Measurements from ENCODE around the gene TCF12.
A peak's percentile ranks its signal among the peaks of the same experiment; 100 is the strongest.

Gene TCF12

GRCh38 chr15:56871867-56872266, 46.6 kb upstream of the TCF12 start:
- Histone ChIP-seq H3K27me3 (ENCODE audit: insufficient read depth, low read length) (no peaks in the 10 kb centered on the region), H3K9ac (ENCODE audit: low read length) (peak overlapping the region; percentile 7; the same call in 1 of the 2 replicates), H3K36me3 (ENCODE audit: insufficient read depth, low read length) (no peaks in the 10 kb centered on the region), H3K4me1 (ENCODE audit: insufficient read depth, low read length, severe bottlenecking) (peaks cover 14% of the 10 kb centered on the region), H3K9me2 (ENCODE audit: low read depth, low read length) (no peaks in the 10 kb centered on the region), H3K4me3 (ENCODE audit: low read depth, low read length, poor library complexity, severe bottlenecking) (no peak overlapping the region), H3K79me2 (ENCODE audit: insufficient read depth, low read length) (no peaks in the 10 kb centered on the region), H4K20me1 (ENCODE audit: insufficient read depth, low read length) (no peaks in the 10 kb centered on the region), H3K27ac (ENCODE audit: low read depth, low read length, poor library complexity, severe bottlenecking) (no peak overlapping the region), H2AFZ (ENCODE audit: low read length) (peak overlapping the region; percentile 72; the same call in 1 of the 2 replicates), H3K4me2 (ENCODE audit: low read length) (peak overlapping the region; percentile 31; the same call in 1 of the 2 replicates), H3F3A (ENCODE audit: insufficient read depth, low read length) (0 out of 2 replicates have a peak, but pooled peaks cover 5% of the 10 kb centered on the region), H3K9me3 (ENCODE audit: low read length) (no peaks in the 10 kb centered on the region)
- TF ChIP-seq CTCF (IDR thresholded peaks at IDR 0.05; ENCODE audit: low read length) (no peak), EZH2 (IDR thresholded peaks at IDR 0.05; ENCODE audit: borderline replicate concordance, low read length) (no peak)

- 0 out of 2 replicates have a peak, but pooled peaks cover 2% of the 10 kb centered on the region for H3F3A ChIP-seq (ENCODE audit: insufficient read depth, low read length)
- 0 out of 2 replicates have a peak, but pooled peaks cover 2% of the 10 kb centered on the region for H3K9me3 ChIP-seq (ENCODE audit: low read length)
- H3K4me3 ChIP-seq (ENCODE audit: low read depth, low read length, poor library complexity, severe bottlenecking) = no peak overlapping the region
- no peaks in the 10 kb centered on the region for H4K20me1 ChIP-seq (ENCODE audit: insufficient read depth, low read length)
- H3K4me1 ChIP-seq (ENCODE audit: insufficient read depth, low read length, severe bottlenecking) = peaks cover 5% of the 10 kb centered on the region
- no peak overlapping the region for H3K9ac ChIP-seq (ENCODE audit: low read length)
- no peak overlapping the region for H3K27ac ChIP-seq (ENCODE audit: low read depth, low read length, poor library complexity, severe bottlenecking)
- no peak for TF ChIP-seq EZH2 (IDR thresholded peaks at IDR 0.05; ENCODE audit: borderline replicate concordance, low read length)
- TF ChIP-seq CTCF (IDR thresholded peaks at IDR 0.05; ENCODE audit: low read length) = no peak
- no peaks in the 10 kb centered on the region for H3K9me2 ChIP-seq (ENCODE audit: low read depth, low read length)
- H3K36me3 ChIP-seq (ENCODE audit: insufficient read depth, low read length) = no peaks in the 10 kb centered on the region
- no peaks in the 10 kb centered on the region for H3K27me3 ChIP-seq (ENCODE audit: insufficient read depth, low read length)
- no peak overlapping the region for H3K4me2 ChIP-seq (ENCODE audit: low read length)
- H2AFZ ChIP-seq (ENCODE audit: low read length) = 0 out of 2 replicates have a peak overlapping the region, but pooled peaks have one; percentile 34
- no peaks in the 10 kb centered on the region for H3K79me2 ChIP-seq (ENCODE audit: insufficient read depth, low read length)
These were observed 41.0 kb upstream of the TCF12 start for GRCh38 chr15:56877255-56877970.

- H3K36me3 ChIP-seq (ENCODE audit: insufficient read depth, low read length) = no peaks in the 10 kb centered on the region
- H4K20me1 ChIP-seq (ENCODE audit: insufficient read depth, low read length) = no peaks in the 10 kb centered on the region
- H3K4me3 ChIP-seq (ENCODE audit: low read depth, low read length, poor library complexity, severe bottlenecking) = no peak overlapping the region
- H2AFZ ChIP-seq (ENCODE audit: low read length) = no peak overlapping the region
- peaks cover 12% of the 10 kb centered on the region for H3K4me1 ChIP-seq (ENCODE audit: insufficient read depth, low read length, severe bottlenecking)
- H3K9me3 ChIP-seq (ENCODE audit: low read length) = 0 out of 2 replicates have a peak, but pooled peaks cover 2% of the 10 kb centered on the region
- TF ChIP-seq EZH2 (IDR thresholded peaks at IDR 0.05; ENCODE audit: borderline replicate concordance, low read length) = no peak
- TF ChIP-seq CTCF (IDR thresholded peaks at IDR 0.05; ENCODE audit: low read length) = no peak
- no peaks in the 10 kb centered on the region for H3K79me2 ChIP-seq (ENCODE audit: insufficient read depth, low read length)
- no peaks in the 10 kb centered on the region for H3K27me3 ChIP-seq (ENCODE audit: insufficient read depth, low read length)
- H3K4me2 ChIP-seq (ENCODE audit: low read length) = no peak overlapping the region
- no peaks in the 10 kb centered on the region for H3F3A ChIP-seq (ENCODE audit: insufficient read depth, low read length)
- no peak overlapping the region for H3K27ac ChIP-seq (ENCODE audit: low read depth, low read length, poor library complexity, severe bottlenecking)
- no peak overlapping the region for H3K9ac ChIP-seq (ENCODE audit: low read length)
- no peaks in the 10 kb centered on the region for H3K9me2 ChIP-seq (ENCODE audit: low read depth, low read length)
These were observed 38.9 kb upstream of the TCF12 start for GRCh38 chr15:56879502-56879901.
